ENCODE measurements around the gene TGFBI.
"Not testable (repeated sequence)": the region's sequence is repeated elsewhere in the genome, so short reads cannot be mapped to it uniquely, and the experiment has no call there.

The TGFBI gene

DNA sequence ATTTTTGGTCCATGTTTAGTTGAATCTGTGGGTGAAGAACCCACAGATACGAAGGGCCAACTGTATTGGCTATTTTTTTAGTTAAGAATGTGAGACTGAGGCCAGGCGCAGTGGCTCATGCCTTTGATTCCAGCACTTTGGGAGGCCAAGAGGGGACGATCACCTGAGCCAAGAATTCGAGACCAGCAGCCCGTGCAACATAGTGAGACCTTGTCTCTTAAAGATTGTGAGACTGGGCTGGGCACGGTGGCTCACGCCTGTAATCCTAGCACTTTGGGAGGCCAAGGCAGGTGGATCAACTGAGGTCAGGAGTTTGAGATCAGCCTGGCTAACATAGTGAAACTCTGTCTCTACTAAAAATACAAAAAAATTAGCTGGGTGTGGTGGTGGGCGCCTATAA, 16.2 kb downstream of the TGFBI start:
- not testable (repeated sequence) for DNase-seq (ENCODE audit: low spot score)

DNA sequence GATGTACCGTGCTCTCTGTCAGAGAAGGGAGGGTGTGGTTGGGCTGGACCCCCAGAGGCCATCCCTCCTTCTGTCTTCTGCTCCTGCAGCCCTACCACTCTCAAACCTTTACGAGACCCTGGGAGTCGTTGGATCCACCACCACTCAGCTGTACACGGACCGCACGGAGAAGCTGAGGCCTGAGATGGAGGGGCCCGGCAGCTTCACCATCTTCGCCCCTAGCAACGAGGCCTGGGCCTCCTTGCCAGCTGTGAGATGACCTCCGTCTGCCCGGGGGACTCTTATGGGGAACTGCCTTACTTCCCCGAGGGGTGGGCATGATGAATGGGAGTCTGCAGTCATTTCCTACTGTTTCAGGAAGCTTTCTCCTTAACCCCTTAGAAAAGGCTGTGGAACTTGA, 17.5 kb downstream of the TGFBI start:
- no peak for DNase-seq (ENCODE audit: low spot score)

GRCh38 chr5:136047858-136048257, 19.1 kb downstream of the TGFBI start:
- no peak for DNase-seq (ENCODE audit: low spot score)

GRCh38 chr5:136048966-136049365, 20.2 kb downstream of the TGFBI start:
- no peak for DNase-seq (ENCODE audit: low spot score)

DNA sequence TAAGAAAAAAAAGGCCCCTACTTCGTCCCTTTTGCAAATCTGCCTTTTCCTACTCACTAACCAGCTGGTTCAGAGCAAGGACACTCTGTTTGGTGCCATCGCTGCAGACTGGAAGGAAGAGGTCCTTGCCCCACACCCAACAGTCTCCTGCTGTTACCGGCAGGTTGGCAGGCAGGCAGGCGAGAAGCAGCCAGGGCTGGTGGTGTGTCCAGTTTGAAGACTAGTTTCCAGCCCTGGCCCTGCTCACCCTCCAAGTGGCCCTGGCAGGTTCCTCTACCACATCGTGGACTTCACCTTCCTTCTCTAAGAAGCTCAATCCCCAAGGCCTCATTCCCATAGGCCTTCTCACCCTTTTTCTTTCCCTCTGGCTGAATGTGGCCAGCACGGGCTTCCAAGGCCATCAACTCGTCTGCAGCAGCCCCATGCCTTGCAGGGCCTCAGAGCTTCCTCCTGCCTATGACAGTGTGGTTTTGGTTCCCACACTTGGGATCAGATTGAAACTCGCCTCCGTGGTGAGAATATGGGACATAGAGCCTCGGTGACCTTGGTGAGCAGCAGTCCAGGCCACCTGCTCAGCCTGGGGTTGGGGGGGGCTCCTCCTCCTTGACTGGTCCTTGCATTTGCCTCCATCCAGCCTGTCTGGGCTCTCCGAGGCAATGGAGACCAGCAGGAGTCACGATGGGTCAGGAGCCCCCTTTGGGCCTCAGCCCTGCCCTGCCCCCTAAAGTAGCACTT, 22.9 kb downstream of the TGFBI start:
- no peak for DNase-seq (ENCODE audit: low spot score)

GRCh38 chr5:136052692-136053335, 24.0 kb downstream of the TGFBI start:
- DNase-seq (ENCODE audit: low spot score), result no peak

DNA sequence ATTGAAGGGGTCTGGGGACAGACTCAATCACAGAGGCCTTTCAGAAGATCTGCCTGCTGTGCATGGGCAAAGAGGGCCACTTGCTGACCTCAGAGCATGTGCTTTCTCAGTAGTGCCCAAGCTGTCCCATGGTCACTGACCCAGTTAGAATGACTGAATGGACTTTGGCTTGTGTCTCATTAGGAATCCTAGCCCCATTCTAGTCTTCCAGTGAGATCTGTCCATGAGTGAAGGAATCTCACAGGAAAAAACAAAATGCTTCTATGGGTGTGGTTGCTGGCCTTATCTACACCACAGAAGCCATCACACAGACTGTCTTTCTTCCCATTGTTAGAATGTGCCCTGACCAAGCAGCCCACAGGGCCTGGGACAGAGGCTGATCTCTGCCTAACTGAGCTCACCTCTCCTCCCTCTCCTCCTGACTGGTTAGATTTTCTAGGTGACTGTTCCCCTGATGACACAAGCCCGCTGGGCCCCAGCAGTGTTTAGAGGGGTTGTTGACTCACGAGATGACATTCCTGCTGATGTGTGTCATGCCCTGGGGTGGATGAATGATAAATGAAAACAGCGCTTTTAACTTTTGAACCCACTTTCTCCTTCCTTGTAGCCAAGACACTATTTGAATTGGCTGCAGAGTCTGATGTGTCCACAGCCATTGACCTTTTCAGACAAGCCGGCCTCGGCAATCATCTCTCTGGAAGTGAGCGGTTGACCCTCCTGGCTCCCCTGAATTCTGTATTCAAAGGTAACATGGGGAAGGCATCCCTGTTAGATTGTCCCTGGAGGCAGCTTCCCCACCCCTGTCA, 24.8 kb downstream of the TGFBI start:
- DNase-seq (ENCODE audit: low spot score), result peak; percentile 99

- DNase-seq (ENCODE audit: low spot score), result no peak
Observed at GRCh38 chr5:136054142-136055019, 25.6 kb downstream of the TGFBI start.

DNA sequence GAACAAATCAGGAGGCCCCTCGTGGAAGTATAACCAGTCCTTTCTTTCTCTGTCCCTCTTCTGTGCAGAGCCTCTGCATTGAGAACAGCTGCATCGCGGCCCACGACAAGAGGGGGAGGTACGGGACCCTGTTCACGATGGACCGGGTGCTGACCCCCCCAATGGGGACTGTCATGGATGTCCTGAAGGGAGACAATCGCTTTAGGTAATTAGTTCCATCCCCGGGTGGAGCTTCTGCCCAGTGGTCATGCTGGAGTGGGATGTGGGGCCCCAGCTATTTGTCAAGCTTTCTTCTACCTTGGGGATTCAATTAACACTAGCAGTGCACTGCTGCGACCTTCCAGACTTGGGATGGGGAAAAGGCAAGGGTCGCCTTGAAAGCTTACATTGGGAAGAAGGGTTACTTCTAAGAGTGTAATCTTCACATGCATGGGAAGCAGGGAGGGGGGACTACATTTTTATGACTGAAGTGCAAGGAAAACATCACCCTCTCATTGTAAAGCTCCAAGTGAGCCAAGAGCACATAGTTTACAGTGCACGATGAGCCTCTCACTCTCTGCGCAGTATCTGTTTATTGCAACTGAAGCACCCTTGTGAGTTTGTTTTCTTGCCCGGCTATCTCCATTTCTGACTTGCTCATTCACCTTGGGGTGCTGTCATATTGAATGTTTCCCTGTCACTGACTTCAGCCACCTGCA, 27.0 kb downstream of the TGFBI start:
- no peak for DNase-seq (ENCODE audit: low spot score)

- peak; percentile 48 for DNase-seq (ENCODE audit: low spot score)
Observed at GRCh38 chr5:136056336-136056735, 27.5 kb downstream of the TGFBI start.

DNA sequence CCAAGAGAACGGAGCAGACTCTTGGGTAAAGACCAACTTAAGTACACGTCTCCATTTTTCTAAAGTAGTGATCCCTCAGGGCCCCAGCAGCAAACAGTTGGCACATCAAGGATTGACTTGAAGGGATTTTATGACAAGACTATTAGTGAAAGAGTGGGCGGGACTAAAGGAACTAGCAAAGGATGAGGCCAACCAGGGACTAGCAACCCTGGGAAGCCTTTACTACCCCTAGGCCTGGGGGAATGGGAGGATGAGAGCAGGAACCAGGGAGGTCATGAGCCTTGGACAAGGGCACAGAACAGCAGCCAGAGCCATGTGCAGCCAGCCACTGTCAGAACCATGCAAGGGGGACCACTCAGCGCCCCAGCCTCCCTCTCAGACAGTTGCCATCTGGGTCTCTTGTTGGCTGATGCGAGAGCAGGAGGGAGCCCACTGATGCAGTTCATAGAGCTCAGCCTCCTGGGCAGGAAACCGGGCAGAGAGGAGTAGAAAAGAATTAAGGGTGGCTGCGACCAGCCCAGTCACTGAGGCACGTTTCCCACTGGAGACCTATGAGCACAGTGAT, 28.1 kb downstream of the TGFBI start:
- DNase-seq (ENCODE audit: low spot score), result no peak

DNA sequence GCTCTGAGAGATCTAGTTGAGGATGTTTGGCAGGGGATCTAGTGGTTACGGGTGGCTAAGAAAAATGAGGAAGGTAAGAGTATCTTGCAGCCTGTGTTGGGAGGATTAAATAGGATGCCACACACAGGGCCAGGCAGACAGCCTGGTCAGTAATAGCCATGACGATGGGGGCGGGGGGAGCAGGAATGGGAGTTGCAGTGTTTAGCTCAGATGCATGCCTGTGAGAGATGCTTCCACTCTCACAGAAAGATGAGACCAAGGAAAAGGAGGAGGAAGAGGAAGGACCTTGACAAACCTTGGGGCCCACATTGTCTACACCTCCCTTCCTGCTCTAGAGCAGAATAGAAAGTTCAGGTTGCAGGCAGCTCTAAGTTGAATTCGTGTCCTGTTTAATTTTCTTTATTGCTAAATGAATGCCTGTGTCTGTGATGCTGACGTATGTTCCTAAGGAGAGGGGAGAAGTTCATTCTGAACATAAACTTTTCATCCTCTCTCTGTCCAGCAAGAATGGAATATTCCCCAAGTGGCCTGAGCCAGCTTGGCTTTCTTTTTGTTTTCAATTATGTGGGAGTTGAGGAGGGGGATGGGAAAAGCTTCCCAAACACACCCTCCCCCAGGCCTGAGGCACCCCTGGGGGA, 28.7 kb downstream of the TGFBI start:
- peak; percentile 91 for DNase-seq (ENCODE audit: low spot score)

GRCh38 chr5:136058039-136058971, 29.5 kb downstream of the TGFBI start:
- DNase-seq (ENCODE audit: low spot score), result peak; percentile 98

DNA sequence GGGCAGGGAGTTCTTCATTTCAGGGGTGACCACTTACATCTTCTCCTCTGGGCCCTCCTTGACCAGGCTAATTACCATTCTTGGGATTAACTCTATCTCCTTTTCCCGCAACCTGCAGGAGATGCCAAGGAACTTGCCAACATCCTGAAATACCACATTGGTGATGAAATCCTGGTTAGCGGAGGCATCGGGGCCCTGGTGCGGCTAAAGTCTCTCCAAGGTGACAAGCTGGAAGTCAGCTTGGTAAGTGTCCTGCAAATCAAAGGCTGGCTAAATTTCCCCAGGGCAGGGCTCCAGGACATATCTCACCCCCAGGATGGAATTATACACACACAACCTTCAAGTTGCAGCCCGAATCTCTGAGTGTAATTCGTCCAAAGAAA, 30.2 kb downstream of the TGFBI start:
- peak; percentile 45 for DNase-seq (ENCODE audit: low spot score)

DNA sequence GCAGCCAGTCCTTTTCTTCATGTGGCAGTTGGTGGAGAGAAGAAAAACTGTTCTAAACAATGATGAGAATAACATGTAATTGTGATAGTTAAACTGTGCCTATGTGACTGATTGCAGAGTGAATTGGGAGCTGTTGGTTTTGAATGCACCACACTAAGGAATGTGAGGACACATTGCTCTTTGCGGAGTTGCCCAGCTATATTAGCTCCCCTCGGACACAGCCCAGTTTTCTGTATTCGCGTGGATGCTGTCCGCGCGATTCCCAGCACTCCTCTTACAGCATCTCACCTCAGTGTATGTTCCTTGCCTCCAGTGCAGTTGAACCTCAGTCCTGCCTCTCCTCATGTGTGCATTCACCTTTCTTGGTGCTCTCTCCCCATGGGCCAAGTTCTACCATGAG, 32.2 kb downstream of the TGFBI start:
- no peak for DNase-seq (ENCODE audit: low spot score)

DNA sequence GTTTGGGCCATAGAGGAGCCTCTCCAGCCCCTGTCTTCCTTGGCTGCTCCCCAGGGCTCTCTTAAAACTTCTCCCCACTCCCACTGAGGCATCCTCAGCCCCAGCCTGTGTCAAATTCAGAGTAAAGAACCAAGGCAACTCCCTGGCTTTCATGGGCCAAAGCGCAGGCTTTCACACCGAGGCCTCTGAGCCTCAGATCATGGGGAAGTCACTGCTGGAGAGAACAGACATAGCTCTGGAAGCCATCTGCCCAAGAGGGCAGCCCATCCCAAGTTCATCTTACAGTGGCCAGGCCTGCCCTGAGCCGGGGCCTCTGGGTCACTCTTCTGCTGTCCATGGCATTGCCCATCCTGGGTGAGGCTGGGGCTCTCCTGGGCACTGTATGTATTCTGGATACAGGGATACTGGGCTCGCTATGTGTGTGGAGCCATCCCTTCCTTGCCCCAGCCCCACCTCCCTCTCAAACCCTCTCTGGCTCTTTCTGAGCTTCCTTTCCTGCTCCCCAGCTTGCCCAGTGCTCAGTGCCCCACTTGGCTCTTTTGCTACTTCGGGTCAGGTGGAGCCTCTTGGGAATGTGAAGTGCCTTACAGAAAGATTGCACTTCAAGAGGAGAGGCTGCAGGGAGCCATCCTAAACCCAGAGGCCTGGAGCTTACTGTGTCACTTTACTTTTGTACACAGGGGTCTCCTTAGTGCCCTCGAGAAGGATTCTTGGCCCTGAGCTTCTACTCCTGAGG, 33.0 kb downstream of the TGFBI start:
- no peak for DNase-seq (ENCODE audit: low spot score)

GRCh38 chr5:136062366-136063274, 33.8 kb downstream of the TGFBI start:
- peak; percentile 66 for DNase-seq (ENCODE audit: low spot score)
